Breast epithelium (tissue), 3 donors: ENCODE results near the gene UBASH3B.

Experiments used
- POLR2A ChIP-seq: fragments of 450-650 bp; IDR thresholded peaks from one replicate; pipeline ENCODE4 v1.6.1; 2016; ENCODE audit warnings: antibody characterized with exemption, mild to moderate bottlenecking, moderate library complexity
- POLR2AphosphoS5 ChIP-seq, 3 donors: sonication (generic); formaldehyde crosslinking; IDR thresholded peaks; one replicate each; pipeline ENCODE4 v1.6.1; 2017; ENCODE audit warnings: antibody characterized with exemption in 3 of 3
- TF ChIP-seq, protein P1 (sequence below), 3 donors: fragments of 450-650 bp; IDR thresholded peaks; one replicate each; pipeline ENCODE4 v1.5.1; 2016 to 2017; ENCODE audit warnings: antibody characterized with exemption in 3 of 3, mild to moderate bottlenecking in 3 of 3, moderate library complexity in 3 of 3

DNA sequence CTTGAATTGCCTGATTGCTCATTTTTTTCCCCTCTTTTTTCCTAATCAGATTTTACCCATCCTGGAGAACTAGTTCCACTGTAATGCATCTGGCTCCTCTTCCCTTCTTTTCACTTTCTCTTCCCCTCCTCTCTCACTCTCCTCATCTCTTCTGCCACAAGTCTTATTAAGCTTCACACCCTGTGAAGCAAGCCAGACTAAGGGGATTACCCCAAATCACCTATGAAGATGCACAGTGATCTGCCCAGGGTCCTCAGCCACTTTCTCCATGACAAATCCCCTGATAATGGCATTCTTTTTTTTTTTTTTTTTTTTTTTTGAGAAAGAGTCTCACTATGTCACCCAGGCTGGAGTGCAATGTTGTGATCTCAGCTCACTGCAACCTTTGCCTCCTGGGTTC is 11.2 kb downstream of the UBASH3B start:
- TF ChIP-seq, protein P1, sequence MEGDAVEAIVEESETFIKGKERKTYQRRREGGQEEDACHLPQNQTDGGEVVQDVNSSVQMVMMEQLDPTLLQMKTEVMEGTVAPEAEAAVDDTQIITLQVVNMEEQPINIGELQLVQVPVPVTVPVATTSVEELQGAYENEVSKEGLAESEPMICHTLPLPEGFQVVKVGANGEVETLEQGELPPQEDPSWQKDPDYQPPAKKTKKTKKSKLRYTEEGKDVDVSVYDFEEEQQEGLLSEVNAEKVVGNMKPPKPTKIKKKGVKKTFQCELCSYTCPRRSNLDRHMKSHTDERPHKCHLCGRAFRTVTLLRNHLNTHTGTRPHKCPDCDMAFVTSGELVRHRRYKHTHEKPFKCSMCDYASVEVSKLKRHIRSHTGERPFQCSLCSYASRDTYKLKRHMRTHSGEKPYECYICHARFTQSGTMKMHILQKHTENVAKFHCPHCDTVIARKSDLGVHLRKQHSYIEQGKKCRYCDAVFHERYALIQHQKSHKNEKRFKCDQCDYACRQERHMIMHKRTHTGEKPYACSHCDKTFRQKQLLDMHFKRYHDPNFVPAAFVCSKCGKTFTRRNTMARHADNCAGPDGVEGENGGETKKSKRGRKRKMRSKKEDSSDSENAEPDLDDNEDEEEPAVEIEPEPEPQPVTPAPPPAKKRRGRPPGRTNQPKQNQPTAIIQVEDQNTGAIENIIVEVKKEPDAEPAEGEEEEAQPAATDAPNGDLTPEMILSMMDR (IDR thresholded peaks at IDR 0.05), result no peak
- TF ChIP-seq POLR2A, result no peak
- TF ChIP-seq POLR2AphosphoS5 (IDR thresholded peaks at IDR 0.05), result no peak
